C4-2B (cell line): ENCODE data around the gene OR6S1.

ENCODE experiments used
- CTCF ChIP-seq: fragments of 450-650 bp; conservative IDR thresholded peaks from 2 replicates; pipeline ENCODE4 v1.5.1; 2017; ENCODE audit warnings: mild to moderate bottlenecking
- ZFX ChIP-seq: fragments of 450-650 bp; IDR thresholded peaks from 2 replicates; pipeline ENCODE4 v1.6.1; 2017

- TF ChIP-seq CTCF (no peak), ZFX (no peak)
These were observed 46.1 kb upstream of the OR6S1 start for GRCh38 chr14:20687362-20688166.
